Upper lobe of left lung (tissue), 4 donors: ENCODE results near the gene PPP1R13B.

Experiments
- EP300 ChIP-seq, 4 donors: sonication (generic); formaldehyde crosslinking; IDR thresholded peaks; one replicate each; pipeline ENCODE4 v1.5.1; 2017; ENCODE audit warnings: antibody characterized with exemption in 4 of 4, control low read depth in 2 of 4
- POLR2A ChIP-seq, 4 donors: fragments of 450-650 bp; IDR thresholded peaks; one replicate each; pipeline ENCODE4 v1.5.1; 2016 to 2017; ENCODE audit warnings: antibody characterized with exemption in 4 of 4, mild to moderate bottlenecking in 2 of 4
- POLR2AphosphoS5 ChIP-seq, 2 donors: sonication (generic); formaldehyde crosslinking; IDR thresholded peaks; one replicate each; pipeline ENCODE4 v1.5.1; 2017; ENCODE audit warnings: antibody characterized with exemption in 2 of 2
- TF ChIP-seq, protein P1 (sequence below), 6 experiments: fragments of 450-650 bp in 4 of 6; fragments of 200-600 bp in 2 of 6; sonication (generic) in 2 of 6; IDR thresholded peaks; one replicate each; pipeline ENCODE4 v1.5.1; 2016 to 2019; ENCODE audit warnings: antibody characterized with exemption in 6 of 6

DNA sequence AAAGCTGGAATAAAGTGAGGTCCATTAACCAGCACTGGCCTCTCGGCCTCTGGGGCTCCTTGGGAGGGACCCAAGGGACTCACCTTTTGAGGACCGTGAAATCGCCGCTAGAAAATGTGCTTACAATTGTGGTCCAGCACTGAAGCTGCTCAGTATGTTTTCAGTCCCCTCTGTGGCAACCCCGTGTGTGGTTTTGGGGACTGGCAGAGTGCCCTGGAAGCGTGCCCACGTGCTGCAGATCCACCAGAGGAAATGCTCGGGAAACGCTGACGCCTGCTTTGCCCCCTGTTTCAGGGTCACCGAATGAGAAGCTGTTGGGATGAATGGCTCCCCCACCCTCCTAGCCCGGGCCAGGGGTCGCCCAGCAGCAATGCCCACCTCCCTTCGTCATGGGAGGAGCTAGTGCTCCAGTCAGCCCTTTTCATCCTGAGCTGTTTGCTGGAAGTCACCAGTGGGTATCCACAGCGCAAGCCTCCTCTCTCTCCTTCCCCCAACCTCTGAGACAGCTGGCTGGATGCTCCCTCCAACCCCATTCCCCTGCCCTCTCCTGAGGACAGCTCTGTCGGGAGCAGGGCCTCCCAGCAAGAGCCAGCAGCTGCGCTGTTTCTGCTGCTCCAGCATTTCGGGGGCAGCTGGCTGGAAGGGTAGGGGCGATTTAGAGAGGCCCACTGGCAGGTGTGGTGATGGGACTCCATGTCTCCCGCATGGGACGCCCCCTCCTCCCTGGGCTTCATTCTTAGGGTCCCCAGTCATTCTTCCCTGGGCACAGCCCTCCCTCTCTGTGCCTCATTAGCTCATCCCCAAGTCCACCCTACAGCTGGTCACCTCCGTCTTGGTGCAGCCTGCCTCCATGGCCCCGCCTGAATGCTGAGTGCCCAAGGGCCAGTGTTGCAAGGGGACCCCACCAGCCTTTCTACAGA lies 33.2 kb upstream of the PPP1R13B start:
- TF ChIP-seq, protein P1, sequence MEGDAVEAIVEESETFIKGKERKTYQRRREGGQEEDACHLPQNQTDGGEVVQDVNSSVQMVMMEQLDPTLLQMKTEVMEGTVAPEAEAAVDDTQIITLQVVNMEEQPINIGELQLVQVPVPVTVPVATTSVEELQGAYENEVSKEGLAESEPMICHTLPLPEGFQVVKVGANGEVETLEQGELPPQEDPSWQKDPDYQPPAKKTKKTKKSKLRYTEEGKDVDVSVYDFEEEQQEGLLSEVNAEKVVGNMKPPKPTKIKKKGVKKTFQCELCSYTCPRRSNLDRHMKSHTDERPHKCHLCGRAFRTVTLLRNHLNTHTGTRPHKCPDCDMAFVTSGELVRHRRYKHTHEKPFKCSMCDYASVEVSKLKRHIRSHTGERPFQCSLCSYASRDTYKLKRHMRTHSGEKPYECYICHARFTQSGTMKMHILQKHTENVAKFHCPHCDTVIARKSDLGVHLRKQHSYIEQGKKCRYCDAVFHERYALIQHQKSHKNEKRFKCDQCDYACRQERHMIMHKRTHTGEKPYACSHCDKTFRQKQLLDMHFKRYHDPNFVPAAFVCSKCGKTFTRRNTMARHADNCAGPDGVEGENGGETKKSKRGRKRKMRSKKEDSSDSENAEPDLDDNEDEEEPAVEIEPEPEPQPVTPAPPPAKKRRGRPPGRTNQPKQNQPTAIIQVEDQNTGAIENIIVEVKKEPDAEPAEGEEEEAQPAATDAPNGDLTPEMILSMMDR (IDR thresholded peaks at IDR 0.05) = no peak
- TF ChIP-seq POLR2AphosphoS5 (IDR thresholded peaks at IDR 0.05) = peak in 1 of 2 donors; percentile 11
- no peak for TF ChIP-seq POLR2A (IDR thresholded peaks at IDR 0.05)
- no peak for TF ChIP-seq EP300 (IDR thresholded peaks at IDR 0.05)
